ENCODE results near the gene MPLKIP. TPM values are rescaled to one million over a fixed set of nuclear protein-coding genes. Genes with fewer than 3 reads are reported as not detected.

The MPLKIP gene
- total and polyA plus RNA-seq, 2 donors (not counting 1 experiment from before 2014, with no cell fraction given) = 22.6 to 22.8 TPM

DNA sequence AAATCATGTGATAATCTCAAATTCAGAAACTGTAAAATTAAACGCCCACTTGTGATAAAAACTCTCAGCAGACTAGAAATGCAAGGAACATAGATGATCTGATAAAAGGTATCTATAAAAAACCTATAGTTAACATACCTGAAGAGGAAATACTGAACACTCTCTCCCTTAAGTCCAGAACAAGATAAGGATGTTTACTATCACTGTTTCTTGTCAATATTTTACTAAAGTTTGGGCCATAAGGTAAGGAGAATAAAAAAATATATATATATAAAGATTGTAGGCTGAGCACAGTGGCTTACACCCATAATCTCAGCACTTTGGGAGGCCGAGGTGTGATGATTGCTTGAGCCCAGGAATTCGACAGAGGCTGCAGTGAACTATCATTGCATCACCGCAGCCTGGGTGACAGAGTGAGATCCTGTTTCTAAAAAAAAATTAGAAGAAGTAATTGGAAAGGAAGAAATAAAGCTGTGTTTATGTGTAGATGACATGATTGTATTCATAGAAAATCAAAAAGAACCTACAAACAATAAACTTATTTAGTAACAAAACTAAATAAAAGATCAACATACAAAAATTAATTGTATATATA lies 28.4 kb downstream of the MPLKIP start:
- Histone ChIP-seq H3K9ac (ENCODE audit: insufficient read depth, low read length) (no peak overlapping the region), H3K79me2 (ENCODE audit: control insufficient read depth, insufficient read depth, low read length) (no peaks in the 10 kb centered on the region), H3K4me1 (ENCODE audit: control insufficient read depth, extremely low read depth, insufficient read depth, low read length) (no peaks in the 10 kb centered on the region), H3K9me3 (ENCODE audit: control insufficient read depth, insufficient read depth, low read depth, low read length) (no peaks in the 10 kb centered on the region), H2AFZ (ENCODE audit: low read length) (no peak overlapping the region), H3K27ac (ENCODE audit: insufficient read depth, low read length) (no peak overlapping the region), H4K20me1 (ENCODE audit: control insufficient read depth, extremely low read depth, insufficient read depth, low read length) (no peaks in the 10 kb centered on the region), H3K36me3 (ENCODE audit: control insufficient read depth, insufficient read depth, low read length) (no peaks in the 10 kb centered on the region), H3K27me3 (ENCODE audit: control insufficient read depth, insufficient read depth, low read length) (no peaks in the 10 kb centered on the region), H3K4me3 (replicated peaks in 1 of 4; ENCODE audit: control extremely low read depth in 1 of 4, insufficient read depth in 1 of 4, low read depth in 3 of 4, low read length in 4 of 4) (no peak overlapping the region), H3K4me2 (ENCODE audit: extremely low read depth, insufficient read depth, low read length) (no peak overlapping the region)
- DNase-seq (ENCODE audit: low read depth in 2 of 2) = peak in 1 of 2 donors; percentile 22
- TF ChIP-seq, protein P1, sequence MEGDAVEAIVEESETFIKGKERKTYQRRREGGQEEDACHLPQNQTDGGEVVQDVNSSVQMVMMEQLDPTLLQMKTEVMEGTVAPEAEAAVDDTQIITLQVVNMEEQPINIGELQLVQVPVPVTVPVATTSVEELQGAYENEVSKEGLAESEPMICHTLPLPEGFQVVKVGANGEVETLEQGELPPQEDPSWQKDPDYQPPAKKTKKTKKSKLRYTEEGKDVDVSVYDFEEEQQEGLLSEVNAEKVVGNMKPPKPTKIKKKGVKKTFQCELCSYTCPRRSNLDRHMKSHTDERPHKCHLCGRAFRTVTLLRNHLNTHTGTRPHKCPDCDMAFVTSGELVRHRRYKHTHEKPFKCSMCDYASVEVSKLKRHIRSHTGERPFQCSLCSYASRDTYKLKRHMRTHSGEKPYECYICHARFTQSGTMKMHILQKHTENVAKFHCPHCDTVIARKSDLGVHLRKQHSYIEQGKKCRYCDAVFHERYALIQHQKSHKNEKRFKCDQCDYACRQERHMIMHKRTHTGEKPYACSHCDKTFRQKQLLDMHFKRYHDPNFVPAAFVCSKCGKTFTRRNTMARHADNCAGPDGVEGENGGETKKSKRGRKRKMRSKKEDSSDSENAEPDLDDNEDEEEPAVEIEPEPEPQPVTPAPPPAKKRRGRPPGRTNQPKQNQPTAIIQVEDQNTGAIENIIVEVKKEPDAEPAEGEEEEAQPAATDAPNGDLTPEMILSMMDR (conservative IDR thresholded peaks at IDR 0.05 in 1 of 2, IDR thresholded peaks at IDR 0.05 in 1 of 2; ENCODE audit: low read depth in 1 of 2, low read length in 2 of 2) = no peak
- TF ChIP-seq EZH2 (IDR thresholded peaks at IDR 0.05; ENCODE audit: low read length, missing control alignments) = no peak

- Histone ChIP-seq H3K79me2 (ENCODE audit: control insufficient read depth, insufficient read depth, low read length) (no peaks in the 10 kb centered on the region), H3K36me3 (ENCODE audit: control insufficient read depth, insufficient read depth, low read length) (no peaks in the 10 kb centered on the region), H3K4me1 (ENCODE audit: control insufficient read depth, extremely low read depth, insufficient read depth, low read length) (no peaks in the 10 kb centered on the region), H3K9ac (ENCODE audit: insufficient read depth, low read length) (no peak overlapping the region), H3K27ac (ENCODE audit: insufficient read depth, low read length) (no peak overlapping the region), H3K27me3 (ENCODE audit: control insufficient read depth, insufficient read depth, low read length) (no peaks in the 10 kb centered on the region), H3K4me3 (replicated peaks in 1 of 4; ENCODE audit: control extremely low read depth in 1 of 4, insufficient read depth in 1 of 4, low read depth in 3 of 4, low read length in 4 of 4) (no peak overlapping the region), H2AFZ (ENCODE audit: low read length) (no peak overlapping the region), H3K4me2 (ENCODE audit: extremely low read depth, insufficient read depth, low read length) (no peak overlapping the region), H3K9me3 (ENCODE audit: control insufficient read depth, insufficient read depth, low read depth, low read length) (no peaks in the 10 kb centered on the region), H4K20me1 (ENCODE audit: control insufficient read depth, extremely low read depth, insufficient read depth, low read length) (no peaks in the 10 kb centered on the region)
- TF ChIP-seq, protein P1 (conservative IDR thresholded peaks at IDR 0.05 in 1 of 2, IDR thresholded peaks at IDR 0.05 in 1 of 2; ENCODE audit: low read depth in 1 of 2, low read length in 2 of 2) = no peak
- TF ChIP-seq EZH2 (IDR thresholded peaks at IDR 0.05; ENCODE audit: low read length, missing control alignments) = no peak
- DNase-seq (ENCODE audit: low read depth in 2 of 2) = no peak
Measured at GRCh38 chr7:40102897-40103296, 31.5 kb downstream of the MPLKIP start.

DNA sequence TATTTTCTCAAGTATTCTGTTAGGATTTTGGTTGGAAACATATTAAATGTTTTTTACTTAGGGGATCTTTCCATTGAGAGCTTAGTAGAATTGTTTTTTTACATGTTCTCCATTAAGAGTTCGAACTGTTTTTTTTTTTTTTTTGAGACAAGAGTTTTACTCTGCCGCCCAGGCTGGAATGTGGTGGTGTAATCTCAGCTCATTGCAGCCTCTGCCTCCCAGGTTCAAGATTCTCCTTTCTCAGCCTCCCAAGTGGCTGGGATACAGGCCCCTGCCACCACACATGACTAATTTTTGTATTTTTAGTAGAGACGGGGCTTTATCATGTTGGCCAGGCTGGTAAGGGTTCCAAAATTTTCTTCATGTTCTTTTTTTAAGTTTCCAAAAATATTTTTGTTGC lies 33.2 kb downstream of the MPLKIP start:
- Histone ChIP-seq H3K27me3 (ENCODE audit: control insufficient read depth, insufficient read depth, low read length) (no peaks in the 10 kb centered on the region), H2AFZ (ENCODE audit: low read length) (no peak overlapping the region), H4K20me1 (ENCODE audit: control insufficient read depth, extremely low read depth, insufficient read depth, low read length) (no peaks in the 10 kb centered on the region), H3K36me3 (ENCODE audit: control insufficient read depth, insufficient read depth, low read length) (no peaks in the 10 kb centered on the region), H3K9me3 (ENCODE audit: control insufficient read depth, insufficient read depth, low read depth, low read length) (no peaks in the 10 kb centered on the region), H3K4me3 (replicated peaks in 1 of 4; ENCODE audit: control extremely low read depth in 1 of 4, insufficient read depth in 1 of 4, low read depth in 3 of 4, low read length in 4 of 4) (no peak overlapping the region), H3K4me2 (ENCODE audit: extremely low read depth, insufficient read depth, low read length) (no peak overlapping the region), H3K27ac (ENCODE audit: insufficient read depth, low read length) (no peak overlapping the region), H3K79me2 (ENCODE audit: control insufficient read depth, insufficient read depth, low read length) (no peaks in the 10 kb centered on the region), H3K9ac (ENCODE audit: insufficient read depth, low read length) (no peak overlapping the region), H3K4me1 (ENCODE audit: control insufficient read depth, extremely low read depth, insufficient read depth, low read length) (no peaks in the 10 kb centered on the region)
- no peak for DNase-seq (ENCODE audit: low read depth in 2 of 2)
- no peak for TF ChIP-seq EZH2 (IDR thresholded peaks at IDR 0.05; ENCODE audit: low read length, missing control alignments)
- TF ChIP-seq, protein P1 (conservative IDR thresholded peaks at IDR 0.05 in 1 of 2, IDR thresholded peaks at IDR 0.05 in 1 of 2; ENCODE audit: low read depth in 1 of 2, low read length in 2 of 2) = no peak

All from fibroblast of lung (primary cell).